Activated CD8-positive, alpha-beta T cell treated with anti-CD3 and anti-CD28 coated beads for 36 hours (primary cell): Measurements from ENCODE around the gene CR1L. TPM values are rescaled to one million over a fixed set of nuclear protein-coding genes. Genes with fewer than 3 reads are reported as not detected.
"Not testable (repeated sequence)": the region's sequence is repeated elsewhere in the genome, so short reads cannot be mapped to it uniquely, and the experiment has no call there.

ENCODE experiments used
- ATAC-seq: fragments of 200-7000 bp; cut with Tn5 transposase; one replicate; pipeline ENCODE4 v1.10.0; 2021; ENCODE audit warnings: mild to moderate bottlenecking, moderate library complexity
- CTCF ChIA-PET: fragments of 350-600 bp; sonication (Branson Sonifier 250); formaldehyde crosslinking; loops from one replicate; lab custom pipeline; 2021; ENCODE audit warnings: antibody characterized with exemption; lab: Charles Lee
- POLR2A ChIA-PET: fragments of 350-600 bp; sonication (Branson Sonifier 250); formaldehyde crosslinking; loops from one replicate; lab custom pipeline; 2021; ENCODE audit warnings: antibody characterized with exemption; lab: Charles Lee
- DNase-seq: peaks from one replicate; pipeline ENCODE4 v3.0.0-alpha.2; 2020
- H3K27ac Mint-ChIP-seq: one replicate; pipeline ENCODE4 v1.8.0; 2021; ENCODE audit warnings: mild to moderate bottlenecking, mixed read lengths
- H3K27me3 Mint-ChIP-seq: one replicate; pipeline ENCODE4 v1.8.0; 2021; ENCODE audit warnings: mixed read lengths
- H3K36me3 Mint-ChIP-seq: one replicate; pipeline ENCODE4 v1.8.0; 2021; ENCODE audit warnings: low read depth, mixed read lengths
- H3K4me1 Mint-ChIP-seq: one replicate; pipeline ENCODE4 v1.8.0; 2021; ENCODE audit warnings: low read depth, mixed read lengths
- H3K4me3 Mint-ChIP-seq: one replicate; pipeline ENCODE4 v1.8.0; 2021; ENCODE audit warnings: mild to moderate bottlenecking, moderate library complexity, mixed read lengths
- H3K9me3 Mint-ChIP-seq: one replicate; pipeline ENCODE4 v1.8.0; 2021; ENCODE audit warnings: mixed read lengths
- CTCF ChIP-seq: fragments of 200-600 bp; IDR thresholded peaks from one replicate; pipeline ENCODE4 v1.8.0; 2022; ENCODE audit warnings: antibody characterized with exemption, mild to moderate bottlenecking
- intact Hi-C: fragments of 100-400 bp; cut with micrococcal nuclease; formaldehyde crosslinking; loops from one replicate; pipeline ENCODE4 v1.10.0; 2022
- total RNA-seq, 2 experiments: library from RNA; stranded (reverse); gene quantifications; one replicate each; pipeline ENCODE4 v1.2.3, GENCODE V29; 2021

Gene CR1L
- total RNA-seq, 2 experiments from 2014 or later = not detected

GRCh38 chr1:207651583-207651982 lies 6.7 kb downstream of the CR1L start:
- H3K27me3 Mint-ChIP-seq = peaks cover 5% of the 10 kb centered on the region
- POLR2A ChIA-PET = no interaction called here
- no peaks in the 10 kb centered on the region for H3K9me3 Mint-ChIP-seq
- intact Hi-C loops = no loop called here
- no peak overlapping the region for H3K27ac Mint-ChIP-seq
- peaks cover 5% of the 10 kb centered on the region for H3K4me1 Mint-ChIP-seq
- DNase-seq = no peak
- no peak for ATAC-seq
- no peak overlapping the region for H3K4me3 Mint-ChIP-seq
- no peaks in the 10 kb centered on the region for H3K36me3 Mint-ChIP-seq
- TF ChIP-seq CTCF = no peak
- CTCF ChIA-PET = no interaction called here

- Mint-ChIP-seq H3K4me3 (no peak overlapping the region), H3K36me3 (no peaks in the 10 kb centered on the region), H3K27ac (no peak overlapping the region), H3K27me3 (peaks cover 6% of the 10 kb centered on the region), H3K4me1 (peaks cover 5% of the 10 kb centered on the region), H3K9me3 (no peaks in the 10 kb centered on the region)
- ATAC-seq = no peak
- no peak for TF ChIP-seq CTCF
- ChIA-PET POLR2A (no interaction called here), CTCF (interaction anchor here (1.2 kb wide), 1 partner anchor 143 kb away, joined by 4 read pairs; no protein-coding TSS in a partner anchor)
- DNase-seq = no peak
- intact Hi-C loops = no loop called here
These were observed 9.4 kb downstream of the CR1L start for GRCh38 chr1:207654320-207654719.

- no peak overlapping the region for H3K27ac Mint-ChIP-seq
- H3K36me3 Mint-ChIP-seq = no peaks in the 10 kb centered on the region
- intact Hi-C loops = no loop called here
- H3K27me3 Mint-ChIP-seq = peaks cover 3% of the 10 kb centered on the region
- ATAC-seq (no peak), DNase-seq (no peak)
- ChIA-PET CTCF (no interaction called here), POLR2A (no interaction called here)
- H3K9me3 Mint-ChIP-seq = no peaks in the 10 kb centered on the region
- no peak for TF ChIP-seq CTCF
- H3K4me1 Mint-ChIP-seq = no peaks in the 10 kb centered on the region
- H3K4me3 Mint-ChIP-seq = no peak overlapping the region
These were observed 13.5 kb downstream of the CR1L start for GRCh38 chr1:207658408-207658807.

GRCh38 chr1:207658904-207659485 lies 14.1 kb downstream of the CR1L start:
- Mint-ChIP-seq H3K4me3 (no peak overlapping the region), H3K4me1 (no peaks in the 10 kb centered on the region), H3K27me3 (peaks cover 5% of the 10 kb centered on the region), H3K27ac (no peak overlapping the region), H3K36me3 (no peaks in the 10 kb centered on the region), H3K9me3 (no peaks in the 10 kb centered on the region)
- ATAC-seq (no peak), DNase-seq (no peak)
- no peak for TF ChIP-seq CTCF
- ChIA-PET CTCF (interaction anchor here (1.6 kb wide), 1 partner anchor 39 kb away, joined by 5 read pairs; no protein-coding TSS in a partner anchor), POLR2A (no interaction called here)
- intact Hi-C loops = no loop called here

GRCh38 chr1:207659545-207660153 lies 14.7 kb downstream of the CR1L start:
- ChIA-PET POLR2A (no interaction called here), CTCF (interaction anchor here (1.6 kb wide), 1 partner anchor 39 kb away, joined by 5 read pairs; no protein-coding TSS in a partner anchor)
- no peaks in the 10 kb centered on the region for H3K4me1 Mint-ChIP-seq
- peaks cover 7% of the 10 kb centered on the region for H3K27me3 Mint-ChIP-seq
- H3K27ac Mint-ChIP-seq = no peak overlapping the region
- no peak overlapping the region for H3K4me3 Mint-ChIP-seq
- H3K36me3 Mint-ChIP-seq = no peaks in the 10 kb centered on the region
- H3K9me3 Mint-ChIP-seq = no peaks in the 10 kb centered on the region
- intact Hi-C loops = no loop called here
- no peak for TF ChIP-seq CTCF
- ATAC-seq (no peak), DNase-seq (no peak)

- H3K27ac Mint-ChIP-seq, intact Hi-C loops, CTCF ChIA-PET, H3K4me3 Mint-ChIP-seq, H3K36me3 Mint-ChIP-seq, H3K4me1 Mint-ChIP-seq, DNase-seq, POLR2A ChIA-PET, H3K9me3 Mint-ChIP-seq, ATAC-seq: not testable (repeated sequence)
- peaks cover 16% of the 10 kb centered on the region for H3K27me3 Mint-ChIP-seq
These were observed 16.5 kb downstream of the CR1L start for GRCh38 chr1:207661420-207661819.
